Suprapubic skin (tissue), 4 donors: Measurements from ENCODE around the gene ADAMTS8.

Experiments used
- CTCF ChIP-seq, 2 donors: fragments of 200-600 bp in 1 of 2; fragments of 450-650 bp in 1 of 2; sonication (generic) in 1 of 2; IDR thresholded peaks; one replicate each; pipeline ENCODE4 v1.5.1; 2016 to 2019; ENCODE audit warnings: antibody characterized with exemption in 2 of 2, mild to moderate bottlenecking in 1 of 2, moderate library complexity in 1 of 2
- EP300 ChIP-seq: sonication (generic); formaldehyde crosslinking; IDR thresholded peaks from one replicate; pipeline ENCODE4 v1.6.1; 2017; ENCODE audit warnings: antibody characterized with exemption
- POLR2A ChIP-seq, 2 donors: fragments of 450-650 bp; IDR thresholded peaks; one replicate each; pipeline ENCODE4 v1.6.1; 2017; ENCODE audit warnings: antibody characterized with exemption in 2 of 2, mild to moderate bottlenecking in 2 of 2, moderate library complexity in 2 of 2
- POLR2AphosphoS5 ChIP-seq, 3 donors: sonication (generic); formaldehyde crosslinking; IDR thresholded peaks; one replicate each; pipeline ENCODE4 v1.6.1; 2017; ENCODE audit warnings: antibody characterized with exemption in 3 of 3

GRCh38 chr11:130389335-130389935 lies 39.0 kb downstream of the ADAMTS8 start:
- no peak for TF ChIP-seq EP300
- no peak for TF ChIP-seq CTCF (IDR thresholded peaks at IDR 0.05)
- no peak for TF ChIP-seq POLR2A (IDR thresholded peaks at IDR 0.05)
- TF ChIP-seq POLR2AphosphoS5 (IDR thresholded peaks at IDR 0.05): no peak
